GM06990 (cell line): Measurements from ENCODE around the gene MCF2L.
"Not testable (repeated sequence)": the region's sequence is repeated elsewhere in the genome, so short reads cannot be mapped to it uniquely, and the experiment has no call there.

ENCODE experiments used
- DNase-seq: peaks from one replicate; pipeline ENCODE4 v3.0.0-alpha.2; 2011; ENCODE audit not compliant: insufficient read length; ENCODE audit errors: extremely low read depth
- H3K27me3 ChIP-seq: replicated peaks from 2 replicates; pipeline ENCODE4 v1.6.0; 2011; ENCODE audit warnings: low read length; ENCODE audit not compliant: control insufficient read depth, insufficient read depth
- H3K36me3 ChIP-seq: 2 replicates; pipeline ENCODE4 v1.5.1; 2011; ENCODE audit warnings: low read length; ENCODE audit not compliant: control insufficient read depth, insufficient read depth
- H3K4me3 ChIP-seq: replicated peaks from 2 replicates; pipeline ENCODE4 v1.5.1; 2011; ENCODE audit warnings: low read depth, mild to moderate bottlenecking, control low read depth, low read length
- TF ChIP-seq, protein P1 (sequence below): IDR thresholded peaks from 2 replicates; pipeline ENCODE4 v1.5.1; 2011; ENCODE audit warnings: low read length, control low read depth, mild to moderate bottlenecking, inconsistent platforms; ENCODE audit not compliant: insufficient read depth, poor library complexity, severe bottlenecking

Gene MCF2L

DNA sequence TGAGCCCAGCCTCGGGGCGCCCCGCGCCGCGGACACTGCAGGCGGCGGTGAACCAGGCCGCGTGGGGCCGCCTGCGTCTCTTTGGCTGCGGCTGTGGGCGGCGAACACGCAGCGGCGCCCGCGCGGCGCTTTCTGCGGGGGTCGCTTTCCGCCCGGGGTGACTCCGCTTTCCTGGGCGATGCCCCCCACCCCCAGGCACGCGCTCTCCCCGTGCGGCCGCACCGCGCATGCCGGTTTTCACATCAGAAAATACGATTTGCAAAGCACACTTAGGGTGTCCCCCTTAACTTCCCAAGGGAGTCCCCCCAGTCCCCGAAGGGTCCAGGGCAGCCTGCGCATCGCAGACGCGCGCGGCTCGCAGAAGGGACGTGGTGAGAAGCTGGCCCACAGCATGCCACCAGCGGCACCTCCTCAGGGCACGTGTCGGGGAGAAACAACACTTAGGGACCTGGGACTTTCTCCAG is 141.9 kb downstream of the MCF2L start:
- no peak overlapping the region for H3K4me3 ChIP-seq
- H3K36me3 ChIP-seq: no peaks in the 10 kb centered on the region
- no peak for DNase-seq
- no peaks in the 10 kb centered on the region for H3K27me3 ChIP-seq
- TF ChIP-seq, protein P1, sequence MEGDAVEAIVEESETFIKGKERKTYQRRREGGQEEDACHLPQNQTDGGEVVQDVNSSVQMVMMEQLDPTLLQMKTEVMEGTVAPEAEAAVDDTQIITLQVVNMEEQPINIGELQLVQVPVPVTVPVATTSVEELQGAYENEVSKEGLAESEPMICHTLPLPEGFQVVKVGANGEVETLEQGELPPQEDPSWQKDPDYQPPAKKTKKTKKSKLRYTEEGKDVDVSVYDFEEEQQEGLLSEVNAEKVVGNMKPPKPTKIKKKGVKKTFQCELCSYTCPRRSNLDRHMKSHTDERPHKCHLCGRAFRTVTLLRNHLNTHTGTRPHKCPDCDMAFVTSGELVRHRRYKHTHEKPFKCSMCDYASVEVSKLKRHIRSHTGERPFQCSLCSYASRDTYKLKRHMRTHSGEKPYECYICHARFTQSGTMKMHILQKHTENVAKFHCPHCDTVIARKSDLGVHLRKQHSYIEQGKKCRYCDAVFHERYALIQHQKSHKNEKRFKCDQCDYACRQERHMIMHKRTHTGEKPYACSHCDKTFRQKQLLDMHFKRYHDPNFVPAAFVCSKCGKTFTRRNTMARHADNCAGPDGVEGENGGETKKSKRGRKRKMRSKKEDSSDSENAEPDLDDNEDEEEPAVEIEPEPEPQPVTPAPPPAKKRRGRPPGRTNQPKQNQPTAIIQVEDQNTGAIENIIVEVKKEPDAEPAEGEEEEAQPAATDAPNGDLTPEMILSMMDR: no peak

DNA sequence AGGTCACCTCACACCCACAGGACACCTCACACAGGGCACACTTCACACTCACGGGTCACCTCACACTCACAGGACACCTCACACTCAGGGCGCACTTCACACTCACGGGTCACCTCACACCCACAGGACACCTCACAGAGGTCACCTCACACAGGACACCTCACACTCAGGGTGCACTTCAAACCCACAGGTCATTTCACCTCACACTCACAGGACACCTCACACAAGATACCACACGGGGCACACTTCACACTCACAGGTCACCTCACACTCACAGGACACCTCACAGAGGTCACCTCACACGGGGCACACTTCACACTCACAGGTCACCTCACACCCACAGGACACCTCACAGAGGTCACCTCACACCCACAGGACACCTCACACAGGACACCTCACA is 142.8 kb downstream of the MCF2L start:
- not testable (repeated sequence) for H3K27me3 ChIP-seq, H3K4me3 ChIP-seq, DNase-seq, H3K36me3 ChIP-seq

DNA sequence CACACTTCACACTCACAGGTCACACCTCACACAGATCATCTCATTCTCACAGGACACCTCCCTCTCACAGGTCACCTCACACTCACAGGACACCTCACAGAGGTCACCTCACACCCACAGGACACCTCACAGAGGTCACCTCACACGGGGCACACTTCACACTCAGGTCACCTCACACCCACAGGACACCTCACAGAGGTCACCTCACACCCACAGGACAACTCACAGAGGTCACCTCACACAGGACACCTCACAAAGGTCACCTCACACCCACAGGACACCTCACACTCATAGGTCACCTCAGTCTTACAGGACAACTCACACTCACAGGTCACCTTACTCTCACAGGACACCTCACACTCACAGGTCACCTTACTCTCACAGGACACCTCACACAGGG is 143.5 kb downstream of the MCF2L start:
- H3K27me3 ChIP-seq, H3K4me3 ChIP-seq, DNase-seq, H3K36me3 ChIP-seq: not testable (repeated sequence)

DNA sequence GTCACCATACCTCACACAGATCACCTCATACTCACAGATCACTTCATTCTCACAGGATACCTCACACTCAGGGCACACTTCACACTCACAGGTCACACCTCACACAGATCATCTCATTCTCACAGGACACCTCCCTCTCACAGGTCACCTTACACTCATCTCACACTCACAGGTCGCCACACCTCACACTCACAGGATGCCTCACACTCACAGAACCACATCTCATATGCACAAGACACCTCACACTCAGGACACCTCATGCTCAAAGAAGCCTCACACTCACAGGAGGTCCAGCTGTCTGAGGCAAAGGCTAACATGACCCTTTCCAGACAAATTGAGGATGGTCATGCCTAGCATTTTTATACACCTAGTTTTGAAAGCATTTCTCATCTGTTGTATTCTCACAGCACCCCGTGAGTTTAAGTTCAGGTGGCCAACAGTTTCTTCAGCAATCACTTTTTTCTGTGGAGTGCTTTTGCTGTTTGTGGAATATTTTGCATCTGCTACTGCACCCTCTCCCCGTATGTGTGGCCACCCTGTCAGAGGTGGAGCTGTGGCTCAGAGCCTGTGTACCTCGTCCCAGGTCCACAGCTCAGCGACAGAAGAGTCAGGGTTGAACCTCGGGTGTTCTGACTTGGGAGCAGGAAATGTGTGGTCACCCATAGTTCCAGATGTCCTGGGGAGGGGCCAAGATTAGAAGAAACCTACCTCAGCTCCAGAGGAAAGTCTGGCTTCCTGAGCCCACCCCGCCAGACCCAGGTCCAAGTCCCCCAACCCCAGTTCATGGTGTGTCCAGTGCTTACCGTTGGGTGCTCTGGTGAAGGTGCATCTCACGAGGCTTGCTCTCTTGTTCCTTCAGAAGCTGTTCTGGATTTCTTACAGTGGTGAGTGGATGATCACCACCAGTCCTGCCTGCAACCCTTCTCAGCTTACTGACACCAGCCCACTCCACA is 144.2 kb downstream of the MCF2L start:
- Histone ChIP-seq H3K27me3 (no peaks in the 10 kb centered on the region), H3K4me3 (no peak overlapping the region), H3K36me3 (no peaks in the 10 kb centered on the region)
- TF ChIP-seq, protein P1: no peak
- no peak for DNase-seq

DNA sequence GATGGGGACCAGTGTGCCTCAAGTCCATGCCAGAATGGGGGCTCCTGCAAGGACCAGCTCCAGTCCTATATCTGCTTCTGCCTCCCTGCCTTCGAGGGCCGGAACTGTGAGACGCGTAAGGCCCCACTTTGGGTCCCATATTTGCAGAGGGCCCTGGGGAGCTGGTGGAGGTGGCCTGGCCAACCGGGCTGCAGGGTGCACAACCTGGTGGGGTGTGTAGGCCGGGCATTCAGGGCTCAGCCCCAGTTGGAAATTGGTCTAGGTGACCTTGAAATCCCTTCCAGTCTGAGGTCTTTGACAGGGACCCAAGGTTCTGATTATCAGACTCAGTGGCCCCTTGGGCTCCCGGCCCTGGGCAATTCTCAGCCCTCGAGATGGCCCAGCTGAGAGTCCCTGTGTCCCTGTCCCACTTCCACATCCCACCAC is 144.8 kb downstream of the MCF2L start:
- Histone ChIP-seq H3K27me3 (no peaks in the 10 kb centered on the region; the same call in 1 of the 2 replicates), H3K4me3 (no peak overlapping the region), H3K36me3 (no peaks in the 10 kb centered on the region)
- no peak for DNase-seq
- TF ChIP-seq, protein P1: no peak

DNA sequence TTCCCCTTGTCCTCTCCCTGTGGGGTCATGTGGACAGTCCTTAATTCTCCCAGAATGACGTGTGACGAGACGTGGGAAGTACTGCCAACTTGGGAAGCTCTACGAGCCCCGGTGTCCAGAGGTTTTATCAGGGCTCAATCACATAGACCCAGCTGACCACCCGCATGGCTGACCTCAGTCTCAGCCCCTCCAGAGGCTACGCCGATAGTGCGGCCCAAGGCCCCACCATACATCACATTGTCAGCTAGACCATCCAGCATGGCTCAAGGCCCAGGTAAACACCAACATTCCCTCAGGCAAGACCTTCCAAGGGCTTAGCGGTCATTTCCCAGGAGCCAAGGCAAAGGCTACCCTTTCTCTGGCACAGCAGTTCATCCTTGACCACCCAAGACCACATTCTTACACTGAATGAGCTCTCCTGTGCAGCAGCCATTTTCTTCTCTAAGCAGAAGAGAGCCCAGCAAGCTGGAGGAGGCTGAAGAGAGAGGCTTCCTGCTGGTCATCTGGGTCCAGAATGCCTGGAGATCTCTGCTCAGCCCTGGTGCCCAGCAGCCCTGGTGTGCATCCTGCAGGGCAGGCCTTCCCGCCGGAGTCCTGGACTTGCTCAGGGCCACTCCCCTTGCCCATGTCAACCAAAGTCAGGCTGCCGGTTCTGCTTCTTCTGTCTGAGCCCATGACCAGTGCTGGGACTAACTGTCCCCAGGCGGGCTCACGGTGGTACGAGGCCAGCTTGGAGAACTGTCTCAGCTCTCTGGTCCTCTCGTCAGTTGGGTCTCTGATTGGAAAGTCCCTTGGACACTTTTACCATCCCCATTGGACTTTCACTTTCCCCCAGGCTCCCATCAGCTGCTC is 145.7 kb downstream of the MCF2L start:
- Histone ChIP-seq H3K4me3 (no peak overlapping the region), H3K36me3 (no peaks in the 10 kb centered on the region), H3K27me3 (no peaks in the 10 kb centered on the region; the same call in 1 of the 2 replicates)
- no peak for DNase-seq
- TF ChIP-seq, protein P1: no peak
